MM.1S (cell line): ENCODE data around the gene FHIT.

Experiments
- DNase-seq: peaks from one replicate; pipeline ENCODE4 v3.0.0-alpha.2; 2015
- H2AFZ ChIP-seq: fragments of 300-600 bp; sonication (generic); 2 replicates; pipeline ENCODE4 v1.6.0; 2016; ENCODE audit warnings: antibody characterized with exemption, low read length
- H3F3A ChIP-seq: fragments of 300-600 bp; sonication (generic); 2 replicates; pipeline ENCODE4 v1.6.1; 2016; ENCODE audit warnings: mild to moderate bottlenecking, antibody characterized with exemption, low read length, moderate library complexity, mixed read lengths; ENCODE audit not compliant: insufficient read depth
- H3K27ac ChIP-seq: fragments of 300-600 bp; sonication (generic); 2 replicates; pipeline ENCODE4 v1.5.1; 2016; ENCODE audit warnings: mild to moderate bottlenecking, low read length
- H3K27me3 ChIP-seq: fragments of 300-600 bp; sonication (generic); replicated peaks from 2 replicates; pipeline ENCODE4 v1.6.0; 2016; ENCODE audit warnings: low read length; ENCODE audit not compliant: insufficient read depth
- H3K36me3 ChIP-seq: fragments of 300-600 bp; sonication (generic); replicated peaks from 2 replicates; pipeline ENCODE4 v1.6.1; 2016; ENCODE audit warnings: mild to moderate bottlenecking, low read length, mixed read lengths; ENCODE audit not compliant: insufficient read depth
- H3K4me1 ChIP-seq: fragments of 300-600 bp; sonication (generic); 2 replicates; pipeline ENCODE4 v1.6.1; 2016; ENCODE audit warnings: low read length, mixed read lengths
- H3K4me2 ChIP-seq: fragments of 300-600 bp; sonication (generic); 2 replicates; pipeline ENCODE4 v1.6.0; 2016; ENCODE audit warnings: low read depth, low read length
- H3K4me3 ChIP-seq: fragments of 300-600 bp; sonication (generic); 2 replicates; pipeline ENCODE4 v1.5.1; 2016; ENCODE audit warnings: low read length, mixed read lengths
- H3K79me2 ChIP-seq: fragments of 300-600 bp; sonication (generic); 2 replicates; pipeline ENCODE4 v1.6.1; 2016; ENCODE audit warnings: mixed run types, low read length, mixed read lengths
- H3K9ac ChIP-seq: fragments of 300-600 bp; sonication (generic); 2 replicates; pipeline ENCODE4 v1.6.1; 2016; ENCODE audit warnings: low read length, mixed read lengths
- H3K9me2 ChIP-seq: fragments of 300-600 bp; sonication (generic); replicated peaks from 2 replicates; pipeline ENCODE4 v1.6.1; 2016; ENCODE audit warnings: mild to moderate bottlenecking, low read length, mixed read lengths; ENCODE audit not compliant: insufficient read depth
- H3K9me3 ChIP-seq: fragments of 300-600 bp; sonication (generic); replicated peaks from 2 replicates; pipeline ENCODE4 v1.6.1; 2016; ENCODE audit warnings: mild to moderate bottlenecking, low read length, mixed read lengths; ENCODE audit not compliant: insufficient read depth
- H4K20me1 ChIP-seq: fragments of 300-600 bp; sonication (generic); 2 replicates; pipeline ENCODE4 v1.6.1; 2016; ENCODE audit warnings: mild to moderate bottlenecking, low read length, moderate library complexity, mixed read lengths; ENCODE audit not compliant: insufficient read depth
- EZH2 ChIP-seq: fragments of 300-600 bp; sonication (generic); optimal IDR thresholded peaks from 2 replicates; pipeline ENCODE3; 2017; ENCODE audit warnings: low read depth, mild to moderate bottlenecking, antibody characterized with exemption, low read length, mixed read lengths
- EZH2phosphoT487 ChIP-seq: fragments of 300-600 bp; sonication (generic); IDR thresholded peaks from 2 replicates; pipeline ENCODE4 v1.6.1; 2018; ENCODE audit warnings: antibody characterized with exemption, low read length
- TF ChIP-seq, protein P1 (sequence below): fragments of 300-600 bp; sonication (generic); IDR thresholded peaks from 2 replicates; pipeline ENCODE4 v1.5.1; 2016; ENCODE audit warnings: antibody characterized with exemption, low read length, mixed read lengths

FHIT gene

DNA sequence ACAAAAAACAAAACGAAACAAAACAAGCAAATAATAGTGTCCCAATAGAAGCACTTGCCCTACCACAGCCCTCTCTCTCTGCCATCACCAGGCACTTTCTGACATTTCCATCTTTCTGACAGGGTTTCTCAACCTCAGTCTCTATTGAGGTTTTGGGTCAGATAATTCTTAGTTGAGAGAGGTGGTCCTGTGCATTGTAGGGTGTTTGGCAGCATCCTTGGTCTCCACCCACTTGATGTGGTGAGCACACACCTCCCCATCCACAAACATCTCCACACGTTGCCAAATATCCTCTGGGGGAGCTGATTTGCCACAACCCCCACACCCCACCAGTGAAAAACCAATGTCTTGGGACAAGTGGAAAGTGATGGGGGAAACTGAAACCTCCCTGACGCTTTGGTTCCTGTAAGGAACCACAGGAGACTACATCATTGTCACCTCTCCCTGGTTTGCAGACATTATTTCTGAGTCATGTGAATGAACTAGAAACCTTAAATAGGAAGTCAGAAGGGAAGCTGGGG lies 1467.7 kb downstream of the FHIT start:
- H3K27ac ChIP-seq, result no peak overlapping the region
- H3K4me3 ChIP-seq, result no peak overlapping the region
- H3K36me3 ChIP-seq, result no peaks in the 10 kb centered on the region
- no peaks in the 10 kb centered on the region for H3K9me3 ChIP-seq
- H4K20me1 ChIP-seq, result no peaks in the 10 kb centered on the region
- no peaks in the 10 kb centered on the region for H3F3A ChIP-seq
- no peaks in the 10 kb centered on the region for H3K9me2 ChIP-seq
- H3K27me3 ChIP-seq, result no peaks in the 10 kb centered on the region
- H3K9ac ChIP-seq, result no peak overlapping the region
- no peak overlapping the region for H2AFZ ChIP-seq
- no peaks in the 10 kb centered on the region for H3K79me2 ChIP-seq
- no peak overlapping the region for H3K4me2 ChIP-seq
- peaks cover 7% of the 10 kb centered on the region; the same call in 1 of the 2 replicates for H3K4me1 ChIP-seq
- DNase-seq, result peak; percentile 8
- TF ChIP-seq EZH2 (no peak), EZH2phosphoT487 (no peak)
- TF ChIP-seq, protein P1, sequence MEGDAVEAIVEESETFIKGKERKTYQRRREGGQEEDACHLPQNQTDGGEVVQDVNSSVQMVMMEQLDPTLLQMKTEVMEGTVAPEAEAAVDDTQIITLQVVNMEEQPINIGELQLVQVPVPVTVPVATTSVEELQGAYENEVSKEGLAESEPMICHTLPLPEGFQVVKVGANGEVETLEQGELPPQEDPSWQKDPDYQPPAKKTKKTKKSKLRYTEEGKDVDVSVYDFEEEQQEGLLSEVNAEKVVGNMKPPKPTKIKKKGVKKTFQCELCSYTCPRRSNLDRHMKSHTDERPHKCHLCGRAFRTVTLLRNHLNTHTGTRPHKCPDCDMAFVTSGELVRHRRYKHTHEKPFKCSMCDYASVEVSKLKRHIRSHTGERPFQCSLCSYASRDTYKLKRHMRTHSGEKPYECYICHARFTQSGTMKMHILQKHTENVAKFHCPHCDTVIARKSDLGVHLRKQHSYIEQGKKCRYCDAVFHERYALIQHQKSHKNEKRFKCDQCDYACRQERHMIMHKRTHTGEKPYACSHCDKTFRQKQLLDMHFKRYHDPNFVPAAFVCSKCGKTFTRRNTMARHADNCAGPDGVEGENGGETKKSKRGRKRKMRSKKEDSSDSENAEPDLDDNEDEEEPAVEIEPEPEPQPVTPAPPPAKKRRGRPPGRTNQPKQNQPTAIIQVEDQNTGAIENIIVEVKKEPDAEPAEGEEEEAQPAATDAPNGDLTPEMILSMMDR, result no peak

DNA sequence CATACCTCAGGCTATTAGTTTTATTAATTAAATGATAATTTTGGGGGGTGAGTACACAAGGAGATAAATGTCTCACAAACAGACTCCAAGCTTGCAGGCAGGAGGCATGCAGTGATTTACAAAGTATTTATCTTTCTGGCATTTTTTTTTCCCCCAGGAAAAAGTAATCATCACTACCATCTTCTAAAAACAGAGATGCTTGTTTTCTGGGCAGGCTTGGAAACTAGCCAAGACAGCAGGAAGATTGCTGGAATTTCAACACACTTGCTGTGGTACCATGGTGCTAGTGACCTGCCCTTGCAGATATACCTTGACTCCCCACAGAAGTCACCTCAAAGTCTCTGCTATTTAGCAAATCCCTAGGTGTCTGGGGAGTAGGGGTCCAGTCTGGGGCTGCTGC lies 1468.6 kb downstream of the FHIT start:
- Histone ChIP-seq H4K20me1 (no peaks in the 10 kb centered on the region), H3K36me3 (no peaks in the 10 kb centered on the region), H3K9ac (no peak overlapping the region), H3K9me3 (no peaks in the 10 kb centered on the region), H3K4me1 (peaks cover 7% of the 10 kb centered on the region; the same call in 1 of the 2 replicates), H3K79me2 (no peaks in the 10 kb centered on the region), H3K27me3 (no peaks in the 10 kb centered on the region), H3F3A (no peaks in the 10 kb centered on the region), H3K4me3 (no peak overlapping the region), H2AFZ (no peak overlapping the region), H3K27ac (no peak overlapping the region), H3K4me2 (no peak overlapping the region), H3K9me2 (no peaks in the 10 kb centered on the region)
- TF ChIP-seq, protein P1, result no peak
- TF ChIP-seq EZH2phosphoT487, result no peak
- no peak for TF ChIP-seq EZH2
- DNase-seq, result no peak

DNA sequence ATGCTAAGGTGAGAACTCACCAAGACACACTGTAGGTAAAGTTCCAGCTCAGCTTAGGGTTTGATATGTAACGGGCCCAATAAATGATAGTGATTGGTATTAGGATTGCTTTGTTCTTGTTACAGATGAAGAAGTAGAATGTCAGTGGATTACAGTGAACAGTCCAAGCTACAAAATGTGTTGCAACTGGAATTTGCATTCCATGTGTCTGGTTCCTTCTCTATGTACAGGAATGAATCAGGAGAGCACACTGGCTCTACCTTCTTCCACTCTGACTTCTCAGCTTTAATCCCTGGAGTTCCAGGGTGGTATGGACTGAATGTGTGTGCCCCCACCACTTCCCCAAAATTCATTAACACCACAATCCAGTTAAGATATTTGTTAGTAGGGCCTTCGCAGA lies 1471.0 kb downstream of the FHIT start:
- Histone ChIP-seq H3K4me1 (peaks cover 7% of the 10 kb centered on the region; the same call in 1 of the 2 replicates), H3K27me3 (no peaks in the 10 kb centered on the region), H2AFZ (no peak overlapping the region), H3K79me2 (no peaks in the 10 kb centered on the region), H3K4me2 (no peak overlapping the region), H3K4me3 (no peak overlapping the region), H3K9me3 (no peaks in the 10 kb centered on the region), H3F3A (no peaks in the 10 kb centered on the region), H3K9ac (no peak overlapping the region), H3K27ac (no peak overlapping the region), H3K9me2 (no peaks in the 10 kb centered on the region), H3K36me3 (no peaks in the 10 kb centered on the region), H4K20me1 (no peaks in the 10 kb centered on the region)
- TF ChIP-seq, protein P1, result no peak
- no peak for TF ChIP-seq EZH2
- no peak for TF ChIP-seq EZH2phosphoT487
- no peak for DNase-seq
